ENCODE measurements around the gene ADGRD1. TPM values are rescaled to one million over a fixed set of nuclear protein-coding genes. Genes with fewer than 3 reads are reported as not detected.

ADGRD1 gene
- total and polyA plus RNA-seq, 8 donors = 25.6 to 167 (median 33.4) TPM

DNA sequence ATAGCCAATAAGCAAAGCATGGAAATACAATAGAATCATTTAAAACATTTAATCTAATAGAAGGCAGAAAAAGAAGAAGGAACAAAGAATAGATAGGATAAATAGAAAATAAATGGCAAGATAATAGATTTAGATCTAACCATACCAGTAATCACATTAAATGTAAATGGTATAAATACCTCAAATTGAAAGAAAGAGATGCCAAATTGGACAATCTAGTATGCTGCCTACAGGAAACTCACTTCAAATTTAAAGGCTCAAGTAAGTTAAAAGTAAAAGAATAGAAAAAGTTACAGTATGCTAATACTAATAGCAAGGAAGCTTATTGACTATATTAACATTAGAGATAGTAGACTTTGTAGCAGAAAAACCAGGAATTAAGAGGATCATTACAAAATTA is 41.8 kb upstream of the ADGRD1 start:
- DNase-seq (no peak), ATAC-seq (no peak)
- TF ChIP-seq, protein P1, sequence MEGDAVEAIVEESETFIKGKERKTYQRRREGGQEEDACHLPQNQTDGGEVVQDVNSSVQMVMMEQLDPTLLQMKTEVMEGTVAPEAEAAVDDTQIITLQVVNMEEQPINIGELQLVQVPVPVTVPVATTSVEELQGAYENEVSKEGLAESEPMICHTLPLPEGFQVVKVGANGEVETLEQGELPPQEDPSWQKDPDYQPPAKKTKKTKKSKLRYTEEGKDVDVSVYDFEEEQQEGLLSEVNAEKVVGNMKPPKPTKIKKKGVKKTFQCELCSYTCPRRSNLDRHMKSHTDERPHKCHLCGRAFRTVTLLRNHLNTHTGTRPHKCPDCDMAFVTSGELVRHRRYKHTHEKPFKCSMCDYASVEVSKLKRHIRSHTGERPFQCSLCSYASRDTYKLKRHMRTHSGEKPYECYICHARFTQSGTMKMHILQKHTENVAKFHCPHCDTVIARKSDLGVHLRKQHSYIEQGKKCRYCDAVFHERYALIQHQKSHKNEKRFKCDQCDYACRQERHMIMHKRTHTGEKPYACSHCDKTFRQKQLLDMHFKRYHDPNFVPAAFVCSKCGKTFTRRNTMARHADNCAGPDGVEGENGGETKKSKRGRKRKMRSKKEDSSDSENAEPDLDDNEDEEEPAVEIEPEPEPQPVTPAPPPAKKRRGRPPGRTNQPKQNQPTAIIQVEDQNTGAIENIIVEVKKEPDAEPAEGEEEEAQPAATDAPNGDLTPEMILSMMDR (IDR thresholded peaks at IDR 0.05) = no peak
- H3K36me3 ChIP-seq = no peaks in the 10 kb centered on the region
- no peak overlapping the region for H3K4me3 ChIP-seq
- H3K4me1 ChIP-seq = peaks cover 0 to 6% of the 10 kb centered on the region in 2 donors
- peaks cover 0 to 17% of the 10 kb centered on the region in 2 donors for H3K9me3 ChIP-seq
- peaks cover 0 to 19% of the 10 kb centered on the region in 2 donors for H3K27me3 ChIP-seq
- H3K27ac ChIP-seq = no peak overlapping the region
- intact Hi-C loops (cut with DNase I) = loop anchor here in 1 of 2 donors (10.0 kb wide), 1 partner anchor 223 kb away; no protein-coding TSS in a partner anchor

DNA sequence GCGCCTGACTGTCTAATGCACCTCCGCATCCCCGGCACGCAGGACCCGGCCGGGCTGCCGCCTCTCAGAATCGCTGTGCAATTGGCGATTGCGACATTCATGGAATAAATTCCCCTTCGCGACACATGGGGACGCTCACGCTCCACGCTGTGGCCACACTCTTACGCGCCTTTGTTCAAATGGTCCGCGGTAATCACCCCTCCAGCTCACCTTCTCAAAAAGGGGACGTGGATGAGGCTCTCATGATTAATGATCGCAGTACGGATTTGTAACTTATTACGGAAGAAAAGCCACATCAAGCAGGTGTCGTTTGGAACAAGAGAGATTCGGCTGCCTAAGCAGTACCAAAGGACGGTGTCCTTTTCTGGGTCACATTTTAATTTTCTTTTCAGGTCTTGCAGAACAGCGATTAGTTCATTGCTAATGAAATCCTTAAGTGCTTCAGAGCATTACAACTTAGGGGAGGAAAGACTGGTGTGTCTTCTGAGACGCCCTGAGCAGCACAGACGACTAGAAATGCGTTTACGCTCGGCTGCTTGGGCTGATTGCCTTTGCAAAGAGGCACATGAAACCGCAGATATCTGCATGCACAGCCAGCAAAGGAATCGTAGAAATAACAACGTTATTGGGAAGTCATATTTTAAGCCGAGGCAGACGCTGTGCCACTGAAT is 37.3 kb upstream of the ADGRD1 start:
- ATAC-seq (peak; percentile 92), DNase-seq (peak in 3 of 4 donors; percentile 48 to 86 (median 78))
- no peaks in the 10 kb centered on the region for H3K36me3 ChIP-seq
- no peak overlapping the region for H3K27ac ChIP-seq
- H3K4me3 ChIP-seq = peak overlapping the region in 1 of 2 donors; percentile 21
- peaks cover 0 to 12% of the 10 kb centered on the region in 2 donors for H3K4me1 ChIP-seq
- peaks cover 0 to 14% of the 10 kb centered on the region in 2 donors for H3K9me3 ChIP-seq
- intact Hi-C loops (cut with DNase I) = loop anchor here in 1 of 2 donors (10.0 kb wide), 1 partner anchor 218 kb away; no protein-coding TSS in a partner anchor
- peaks cover 0 to 25% of the 10 kb centered on the region in 2 donors for H3K27me3 ChIP-seq
- TF ChIP-seq, protein P1 (IDR thresholded peaks at IDR 0.05) = peak; percentile 47 to 96

DNA sequence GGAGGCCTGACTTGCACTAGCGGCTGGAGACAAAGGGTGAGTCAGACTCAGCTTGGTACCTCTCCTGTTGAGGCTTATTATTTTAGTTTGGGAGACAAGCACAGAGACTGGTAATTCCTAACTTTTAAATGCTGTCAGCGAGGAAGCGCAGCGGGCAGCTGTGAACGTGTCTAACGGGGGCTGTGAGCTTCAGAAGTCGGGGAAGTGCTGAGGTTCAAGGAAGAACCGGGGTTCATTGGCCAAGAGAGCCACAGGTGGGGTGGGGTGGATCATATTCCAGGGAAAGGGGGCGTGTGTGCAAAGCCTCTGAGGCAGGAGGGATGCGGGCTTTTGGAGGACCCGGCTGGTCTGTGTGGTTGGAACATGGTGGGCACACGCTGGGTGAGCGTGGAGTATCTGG is 36.1 kb upstream of the ADGRD1 start:
- no peaks in the 10 kb centered on the region for H3K36me3 ChIP-seq
- TF ChIP-seq, protein P1 (IDR thresholded peaks at IDR 0.05) = no peak
- DNase-seq = no peak
- H3K9me3 ChIP-seq = peaks cover 0 to 5% of the 10 kb centered on the region in 2 donors
- intact Hi-C loops (cut with DNase I) = loop anchor here in 1 of 2 donors (10.0 kb wide), 1 partner anchor 217 kb away; no protein-coding TSS in a partner anchor
- H3K4me3 ChIP-seq = no peak overlapping the region
- peaks cover 0 to 12% of the 10 kb centered on the region in 2 donors for H3K4me1 ChIP-seq
- ATAC-seq = no peak
- H3K27me3 ChIP-seq = peaks cover 0 to 25% of the 10 kb centered on the region in 2 donors
- no peak overlapping the region for H3K27ac ChIP-seq

DNA sequence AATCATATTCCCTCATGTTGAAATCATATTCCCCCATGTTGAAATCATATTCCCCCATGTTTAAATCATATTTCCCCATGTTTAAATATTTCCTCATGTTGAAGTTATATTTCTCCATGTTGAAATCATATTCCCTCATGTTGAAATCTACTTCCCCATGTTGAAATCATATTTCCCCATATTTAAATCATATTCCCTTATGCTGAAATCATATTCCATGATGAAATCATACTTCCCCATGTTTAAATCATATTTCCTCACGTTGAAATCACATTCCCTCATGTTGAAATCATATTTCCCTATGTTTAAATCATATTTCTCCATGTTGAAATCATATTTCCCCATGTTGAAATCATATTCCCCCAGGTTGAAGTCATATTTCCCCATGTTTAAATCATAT is 34.6 kb upstream of the ADGRD1 start:
- Histone ChIP-seq H3K9me3 (peaks cover 0 to 5% of the 10 kb centered on the region in 2 donors), H3K4me1 (peaks cover 0 to 12% of the 10 kb centered on the region in 2 donors), H3K27me3 (peaks cover 0 to 25% of the 10 kb centered on the region in 2 donors), H3K27ac (no peak overlapping the region), H3K36me3 (no peaks in the 10 kb centered on the region), H3K4me3 (no peak overlapping the region)
- DNase-seq (no peak), ATAC-seq (no peak)
- intact Hi-C loops (cut with DNase I) = loop anchor here in 1 of 2 donors (10.0 kb wide), 1 partner anchor 216 kb away; no protein-coding TSS in a partner anchor
- TF ChIP-seq, protein P1 (IDR thresholded peaks at IDR 0.05) = no peak

DNA sequence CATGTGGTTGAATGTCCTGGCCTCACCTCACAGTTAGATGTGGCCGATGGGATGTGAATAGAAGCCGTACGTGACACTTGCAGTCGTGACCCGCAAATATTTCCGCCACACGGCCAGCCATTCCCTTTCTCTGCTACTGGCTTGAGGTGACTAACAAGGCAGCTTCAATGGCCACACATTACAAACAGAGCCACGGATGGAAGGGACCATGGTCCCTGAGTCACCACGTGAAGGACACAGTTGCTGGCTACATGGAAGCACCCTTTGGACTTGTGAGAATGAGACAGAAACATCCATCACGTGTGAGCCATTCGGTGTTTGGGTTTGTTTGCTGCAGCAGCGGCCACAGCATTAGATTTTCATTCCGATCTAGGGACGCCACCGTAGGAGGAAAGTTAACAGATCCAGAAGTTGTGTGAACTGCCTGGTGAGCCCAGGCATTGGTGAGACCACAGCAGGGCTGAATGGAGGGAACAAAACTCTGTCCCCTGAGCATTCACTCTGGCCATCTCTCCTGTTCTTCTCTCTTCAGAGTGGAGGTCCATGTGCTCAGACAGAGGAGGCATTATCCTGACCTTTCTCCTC is 33.5 kb upstream of the ADGRD1 start:
- no peak for DNase-seq
- H3K27ac ChIP-seq = peak overlapping the region; percentile 60 to 71

More for the DNA sequence above, 33.5 kb upstream of the ADGRD1 start:
- Histone ChIP-seq H3K36me3 (no peaks in the 10 kb centered on the region), H3K27me3 (peaks cover 0 to 21% of the 10 kb centered on the region in 2 donors), H3K4me1 (peaks cover 0 to 12% of the 10 kb centered on the region in 2 donors), H3K9me3 (peaks cover 0 to 5% of the 10 kb centered on the region in 2 donors), H3K4me3 (no peak overlapping the region)
- ATAC-seq = no peak
- TF ChIP-seq, protein P1 (IDR thresholded peaks at IDR 0.05) = no peak
- intact Hi-C loops (cut with DNase I) = no loop called here

Data from left lung (tissue), 10 donors.